Thoracic aorta (tissue), 2 donors: ENCODE results near the gene TAF11L4. TPM values are rescaled to one million over a fixed set of nuclear protein-coding genes. Genes with fewer than 3 reads are reported as not detected.
"Not testable (repeated sequence)": the region's sequence is repeated elsewhere in the genome, so short reads cannot be mapped to it uniquely, and the experiment has no call there.

Experiments used
- ATAC-seq: fragments of 150-250 bp; one replicate; pipeline ENCODE4 v1.8.0; 2017; ENCODE audit warnings: low read depth; ENCODE audit not compliant: insufficient number of reproducible peaks, low FRiP score
- DNase-seq: peaks from one replicate; pipeline ENCODE4 v3.0.0-alpha.2; 2020; ENCODE audit warnings: low spot score
- H3K27ac ChIP-seq, 2 donors: fragments of 200-600 bp; sonication (generic); 1 replicate in 1 of 2; 2 replicates in 1 of 2; pipeline ENCODE4 v1.5.1; 2016; ENCODE audit warnings: mild to moderate bottlenecking in 2 of 2, moderate library complexity in 2 of 2
- H3K27me3 ChIP-seq: fragments of 200-600 bp; sonication (generic); replicated peaks from 2 replicates; pipeline ENCODE4 v1.6.0; 2016; ENCODE audit warnings: mild to moderate bottlenecking; ENCODE audit not compliant: insufficient read depth
- H3K36me3 ChIP-seq: fragments of 200-600 bp; sonication (generic); one replicate; pipeline ENCODE4 v1.5.1; 2016
- H3K4me1 ChIP-seq, 2 donors: fragments of 200-600 bp; sonication (generic); 1 replicate in 1 of 2; 2 replicates in 1 of 2; pipeline versions ENCODE4 v1.5.1 to v1.6.0; 2016; ENCODE audit warnings: low read depth in 2 of 2, mild to moderate bottlenecking in 1 of 2; ENCODE audit not compliant: control insufficient read depth in 1 of 2
- H3K4me3 ChIP-seq: fragments of 200-600 bp; sonication (generic); 2 replicates; pipeline ENCODE4 v1.5.1; 2016; ENCODE audit warnings: mild to moderate bottlenecking
- H3K9me3 ChIP-seq: fragments of 200-600 bp; sonication (generic); 2 replicates; pipeline ENCODE4 v1.5.1; 2016
- CTCF ChIP-seq: fragments of 200-600 bp; sonication (generic); IDR thresholded peaks from one replicate; pipeline ENCODE4 v1.5.1; 2019; ENCODE audit warnings: antibody characterized with exemption
- total RNA-seq, 2 donors: library from RNA; depleted of rRNA; stranded (reverse); fragments of >200 nt; gene quantifications; one replicate each; pipeline versions ENCODE4 v1.1.0 to v1.2.3, GENCODE V29; 2016

Gene TAF11L4
- not detected for total RNA-seq

GRCh38 chr5:17521501-17521900 lies at the start of gene TAF11L4:
TSS of gene TAF11L4 (plus strand) at chr5:17521801.
- not testable (repeated sequence) for H3K36me3 ChIP-seq, H3K9me3 ChIP-seq, H3K4me3 ChIP-seq, H3K4me1 ChIP-seq, ATAC-seq, H3K27ac ChIP-seq, H3K27me3 ChIP-seq, DNase-seq

- H3K27ac ChIP-seq, H3K36me3 ChIP-seq, H3K9me3 ChIP-seq, ATAC-seq, H3K27me3 ChIP-seq, H3K4me1 ChIP-seq, DNase-seq, H3K4me3 ChIP-seq: not testable (repeated sequence)
Observed at GRCh38 chr5:17475064-17475463, 46.5 kb upstream of the TAF11L4 start.

- no peak for TF ChIP-seq CTCF
Observed at GRCh38 chr5:17477043-17477442, 44.6 kb upstream of the TAF11L4 start.

GRCh38 chr5:17477573-17478265 lies 43.9 kb upstream of the TAF11L4 start:
- no peaks in the 10 kb centered on the region for H3K36me3 ChIP-seq
- no peaks in the 10 kb centered on the region for H3K27me3 ChIP-seq
- H3K27ac ChIP-seq = no peak overlapping the region
- H3K4me3 ChIP-seq = no peak overlapping the region
- ATAC-seq = no peak
- no peak for TF ChIP-seq CTCF
- H3K4me1 ChIP-seq = no peaks in the 10 kb centered on the region
- no peaks in the 10 kb centered on the region for H3K9me3 ChIP-seq
- DNase-seq = no peak

More at GRCh38 chr5:17477043-17477442, 44.6 kb upstream of the TAF11L4 start:
- ATAC-seq (no peak), DNase-seq (no peak)
- Histone ChIP-seq H3K4me1 (no peaks in the 10 kb centered on the region), H3K27ac (no peak overlapping the region), H3K27me3 (no peaks in the 10 kb centered on the region), H3K9me3 (no peaks in the 10 kb centered on the region), H3K36me3 (no peaks in the 10 kb centered on the region), H3K4me3 (no peak overlapping the region)

GRCh38 chr5:17481378-17481777 lies 40.2 kb upstream of the TAF11L4 start:
- no peaks in the 10 kb centered on the region for H3K4me1 ChIP-seq

GRCh38 chr5:17482790-17483189 lies 38.8 kb upstream of the TAF11L4 start:
- no peaks in the 10 kb centered on the region for H3K36me3 ChIP-seq
- no peak overlapping the region for H3K4me3 ChIP-seq
- H3K9me3 ChIP-seq = no peaks in the 10 kb centered on the region
- no peaks in the 10 kb centered on the region for H3K27me3 ChIP-seq
- no peaks in the 10 kb centered on the region for H3K4me1 ChIP-seq
- DNase-seq (no peak), ATAC-seq (no peak)
- no peak for TF ChIP-seq CTCF
- H3K27ac ChIP-seq = no peak overlapping the region

More at GRCh38 chr5:17481378-17481777, 40.2 kb upstream of the TAF11L4 start:
- no peaks in the 10 kb centered on the region for H3K36me3 ChIP-seq
- H3K27me3 ChIP-seq = no peaks in the 10 kb centered on the region
- no peaks in the 10 kb centered on the region for H3K9me3 ChIP-seq
- TF ChIP-seq CTCF = no peak
- no peak overlapping the region for H3K27ac ChIP-seq
- no peak for DNase-seq
- H3K4me3 ChIP-seq = no peak overlapping the region
- ATAC-seq = no peak

GRCh38 chr5:17486464-17487173 lies 35.0 kb upstream of the TAF11L4 start:
- H3K9me3 ChIP-seq, ATAC-seq, H3K4me1 ChIP-seq, H3K27ac ChIP-seq, H3K36me3 ChIP-seq, H3K27me3 ChIP-seq, DNase-seq, H3K4me3 ChIP-seq: not testable (repeated sequence)
